ENCODE results near the gene HLTF.

Gene HLTF

DNA sequence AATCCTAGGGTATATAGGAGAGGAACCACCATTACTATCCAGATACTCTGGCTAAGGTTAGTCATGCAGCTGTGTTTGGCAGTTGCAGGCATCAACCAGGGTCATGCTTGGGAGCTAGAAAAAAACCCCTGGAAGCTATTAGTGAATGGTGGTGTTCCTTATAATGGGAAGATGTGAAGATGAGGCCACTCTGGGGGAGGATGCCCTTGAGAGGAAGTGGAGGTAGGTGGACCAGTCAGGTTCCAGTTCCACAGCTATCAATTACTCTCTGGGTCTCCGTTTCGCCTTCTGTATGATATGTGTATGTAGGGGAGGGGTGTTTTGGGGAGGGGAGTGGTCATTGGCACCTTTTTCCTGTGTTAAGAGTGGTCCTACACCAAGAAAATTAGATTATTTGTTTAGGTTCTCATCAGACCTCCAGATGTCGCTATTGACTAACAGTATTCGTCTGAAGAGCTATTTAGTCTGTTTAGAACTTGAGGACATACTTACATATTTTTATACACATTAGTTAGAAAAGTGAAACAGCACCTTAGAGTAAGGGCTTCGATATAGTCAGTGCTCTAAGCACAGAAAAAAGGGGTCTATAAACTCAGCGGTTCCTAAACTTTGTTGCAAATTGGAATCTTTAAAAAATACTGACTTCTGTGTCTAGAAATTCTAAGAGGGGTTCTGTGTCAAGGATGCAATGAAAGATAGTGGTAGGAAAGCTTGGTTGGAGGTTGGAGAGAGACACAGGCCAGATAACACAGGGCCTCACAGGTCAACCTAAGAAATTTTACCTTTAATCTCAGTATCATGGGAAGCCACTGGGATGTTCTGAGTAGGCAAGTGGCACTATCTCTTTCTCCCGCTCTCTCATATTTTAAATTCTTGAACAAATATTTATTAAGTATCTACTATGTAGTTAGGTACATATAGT is 34.0 kb upstream of the HLTF start:
- peak; percentile 70 for DNase-seq (ENCODE audit: low read depth)
- TF ChIP-seq, protein P1, sequence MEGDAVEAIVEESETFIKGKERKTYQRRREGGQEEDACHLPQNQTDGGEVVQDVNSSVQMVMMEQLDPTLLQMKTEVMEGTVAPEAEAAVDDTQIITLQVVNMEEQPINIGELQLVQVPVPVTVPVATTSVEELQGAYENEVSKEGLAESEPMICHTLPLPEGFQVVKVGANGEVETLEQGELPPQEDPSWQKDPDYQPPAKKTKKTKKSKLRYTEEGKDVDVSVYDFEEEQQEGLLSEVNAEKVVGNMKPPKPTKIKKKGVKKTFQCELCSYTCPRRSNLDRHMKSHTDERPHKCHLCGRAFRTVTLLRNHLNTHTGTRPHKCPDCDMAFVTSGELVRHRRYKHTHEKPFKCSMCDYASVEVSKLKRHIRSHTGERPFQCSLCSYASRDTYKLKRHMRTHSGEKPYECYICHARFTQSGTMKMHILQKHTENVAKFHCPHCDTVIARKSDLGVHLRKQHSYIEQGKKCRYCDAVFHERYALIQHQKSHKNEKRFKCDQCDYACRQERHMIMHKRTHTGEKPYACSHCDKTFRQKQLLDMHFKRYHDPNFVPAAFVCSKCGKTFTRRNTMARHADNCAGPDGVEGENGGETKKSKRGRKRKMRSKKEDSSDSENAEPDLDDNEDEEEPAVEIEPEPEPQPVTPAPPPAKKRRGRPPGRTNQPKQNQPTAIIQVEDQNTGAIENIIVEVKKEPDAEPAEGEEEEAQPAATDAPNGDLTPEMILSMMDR (IDR thresholded peaks at IDR 0.05; ENCODE audit: insufficient read depth, low read depth, low read length, missing control alignments), result peak; percentile 52
- no peak overlapping the region for H3K4me3 ChIP-seq (ENCODE audit: low read length)

- TF ChIP-seq, protein P1 (IDR thresholded peaks at IDR 0.05; ENCODE audit: insufficient read depth, low read depth, low read length, missing control alignments), result no peak
- DNase-seq (ENCODE audit: low read depth), result no peak
- no peak overlapping the region for H3K4me3 ChIP-seq (ENCODE audit: low read length)
These were observed 33.1 kb upstream of the HLTF start for GRCh38 chr3:149119466-149119865.

DNA sequence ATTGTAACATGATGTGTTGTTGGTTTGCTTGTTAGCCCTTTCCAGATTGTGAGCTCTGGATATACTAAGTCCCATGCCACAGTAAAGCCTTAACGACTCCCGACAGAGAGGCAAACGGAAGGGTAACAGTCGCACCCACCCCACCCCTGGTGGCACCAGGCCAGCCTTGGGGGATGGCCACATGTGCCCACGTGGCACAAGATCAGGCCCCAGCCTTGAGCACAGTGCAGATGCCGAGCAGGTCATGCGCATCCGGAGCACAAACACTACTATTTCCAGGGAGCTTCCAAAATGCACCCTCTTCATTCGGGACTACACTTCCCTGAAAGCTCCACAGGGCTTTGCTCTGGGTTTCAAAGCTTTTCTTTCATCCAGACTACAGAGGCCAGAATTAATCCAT is 32.4 kb upstream of the HLTF start:
- no peak overlapping the region for H3K4me3 ChIP-seq (ENCODE audit: low read length)
- no peak for DNase-seq (ENCODE audit: low read depth)
- TF ChIP-seq, protein P1 (IDR thresholded peaks at IDR 0.05; ENCODE audit: insufficient read depth, low read depth, low read length, missing control alignments), result no peak

DNA sequence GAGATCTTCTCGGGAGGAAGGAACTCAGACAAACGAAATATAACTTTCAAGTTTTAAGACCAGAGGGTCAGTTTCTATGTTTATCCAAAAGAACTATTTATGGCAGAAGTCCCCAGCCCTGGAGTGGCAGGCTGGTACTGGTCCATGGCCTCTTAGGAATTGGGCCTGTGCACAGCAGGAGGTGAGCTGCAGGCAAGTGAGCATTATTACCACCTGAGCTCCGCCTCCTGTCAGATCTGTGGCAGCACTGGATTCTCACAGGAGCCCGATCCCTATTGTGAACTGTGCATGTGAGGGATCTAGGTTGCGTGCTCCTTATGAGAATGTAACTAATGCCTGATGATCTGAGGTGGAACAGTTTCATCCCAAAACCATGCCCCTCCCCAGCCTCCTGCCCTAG is 28.8 kb upstream of the HLTF start:
- H3K4me3 ChIP-seq (ENCODE audit: low read length), result no peak overlapping the region
- DNase-seq (ENCODE audit: low read depth), result no peak
- TF ChIP-seq, protein P1 (IDR thresholded peaks at IDR 0.05; ENCODE audit: insufficient read depth, low read depth, low read length, missing control alignments), result no peak

- TF ChIP-seq, protein P1 (IDR thresholded peaks at IDR 0.05; ENCODE audit: insufficient read depth, low read depth, low read length, missing control alignments), result no peak
- no peak for DNase-seq (ENCODE audit: low read depth)
- H3K4me3 ChIP-seq (ENCODE audit: low read length), result no peak overlapping the region
These were observed 28.1 kb upstream of the HLTF start for GRCh38 chr3:149114458-149114857.

DNA sequence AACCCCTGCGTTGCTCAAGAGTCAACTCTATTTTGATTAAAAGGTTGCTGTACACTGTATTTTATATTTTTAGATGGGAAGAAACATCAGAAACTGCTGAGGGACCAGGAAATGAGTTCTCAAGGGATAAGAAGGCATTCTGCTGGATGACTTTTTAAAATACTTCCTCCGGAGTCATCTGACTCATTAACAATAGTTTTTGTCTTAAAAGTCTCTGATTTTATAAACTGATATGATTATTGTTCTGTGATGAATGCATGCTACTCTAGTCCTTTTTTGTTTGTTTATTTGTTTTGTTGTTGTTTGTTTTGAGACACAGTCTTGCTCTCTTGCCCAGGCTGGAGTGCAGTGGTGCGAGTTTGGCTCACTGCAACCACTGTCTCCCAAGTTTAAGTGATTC is 18.2 kb upstream of the HLTF start:
- no peak overlapping the region for H3K4me3 ChIP-seq (ENCODE audit: low read length)
- TF ChIP-seq, protein P1 (IDR thresholded peaks at IDR 0.05; ENCODE audit: insufficient read depth, low read depth, low read length, missing control alignments), result no peak
- no peak for DNase-seq (ENCODE audit: low read depth)

- TF ChIP-seq, protein P1 (IDR thresholded peaks at IDR 0.05; ENCODE audit: insufficient read depth, low read depth, low read length, missing control alignments), result no peak
- no peak overlapping the region for H3K4me3 ChIP-seq (ENCODE audit: low read length)
- no peak for DNase-seq (ENCODE audit: low read depth)
These were observed 15.3 kb upstream of the HLTF start for GRCh38 chr3:149101641-149102040.
